CD4-positive, alpha-beta T cell (primary cell): ENCODE measurements around the gene TANGO2. TPM values are rescaled to one million over a fixed set of nuclear protein-coding genes. Genes with fewer than 3 reads are reported as not detected.
A peak's percentile ranks its signal among the peaks of the same experiment; 100 is the strongest.

Experiments
- ATAC-seq: fragments of 200-7000 bp; cut with Tn5 transposase; one replicate; pipeline ENCODE4 v1.10.0; 2022; ENCODE audit warnings: mild to moderate bottlenecking; ENCODE audit not compliant: poor library complexity
- CTCF ChIA-PET: fragments of 350-600 bp; sonication (Branson Sonifier 250); formaldehyde crosslinking; loops from one replicate; lab custom pipeline; 2021; ENCODE audit warnings: antibody characterized with exemption, inconsistent platforms; lab: Charles Lee
- POLR2A ChIA-PET: fragments of 350-600 bp; sonication (Branson Sonifier 250); formaldehyde crosslinking; loops from one replicate; lab custom pipeline; 2021; ENCODE audit warnings: antibody characterized with exemption, inconsistent platforms; lab: Charles Lee
- DNase-seq, 14 experiments: peaks; one replicate each; pipeline ENCODE4 v3.0.0-alpha.2; 2013 to 2020; ENCODE audit warnings: mixed read lengths in 2 of 14
- H3K27ac ChIP-seq, 2 donors: one replicate each; pipeline versions ENCODE4 v1.5.1 to v1.7.0; 2013; ENCODE audit warnings: low read length in 2 of 2, low read depth in 1 of 2, mild to moderate bottlenecking in 1 of 2
- H3K27me3 ChIP-seq, 2 experiments: 1 replicate in 1 of 2; 2 replicates in 1 of 2; pipeline versions ENCODE4 v1.6.1 to v1.7.0; 2013; ENCODE audit warnings: low read length in 2 of 2, control low read depth in 1 of 2, mild to moderate bottlenecking in 1 of 2, moderate library complexity in 1 of 2; ENCODE audit not compliant: insufficient read depth in 2 of 2, control insufficient read depth in 1 of 2
- H3K36me3 ChIP-seq: one replicate; pipeline ENCODE4 v1.6.1; 2013; ENCODE audit warnings: low read length, control low read depth; ENCODE audit not compliant: insufficient read depth
- H3K4me1 ChIP-seq: one replicate; pipeline ENCODE4 v1.6.1; 2013; ENCODE audit warnings: low read length, control low read depth; ENCODE audit not compliant: insufficient read depth
- H3K4me3 ChIP-seq: one replicate; pipeline ENCODE4 v1.5.1; 2013; ENCODE audit warnings: mild to moderate bottlenecking, low read length, moderate library complexity
- H3K9me3 ChIP-seq, 2 experiments: 1 replicate in 1 of 2; 2 replicates in 1 of 2; pipeline versions ENCODE4 v1.6.1 to v1.7.0; 2013; ENCODE audit warnings: low read length in 2 of 2, mild to moderate bottlenecking in 2 of 2, control low read depth in 1 of 2, moderate library complexity in 1 of 2; ENCODE audit not compliant: control insufficient read depth in 1 of 2, insufficient read depth in 1 of 2
- H3K27ac Mint-ChIP-seq: one replicate; pipeline ENCODE4 v1.8.0; 2020; ENCODE audit warnings: mixed read lengths
- H3K27me3 Mint-ChIP-seq: one replicate; pipeline ENCODE4 v1.8.0; 2021; ENCODE audit warnings: mixed read lengths
- H3K36me3 Mint-ChIP-seq: one replicate; pipeline ENCODE4 v1.8.0; 2021; ENCODE audit warnings: low read depth, mixed read lengths
- H3K4me1 Mint-ChIP-seq: one replicate; pipeline ENCODE4 v1.8.0; 2021; ENCODE audit warnings: low read depth, mixed read lengths
- H3K4me3 Mint-ChIP-seq: one replicate; pipeline ENCODE4 v1.8.0; 2020; ENCODE audit warnings: mild to moderate bottlenecking, mixed read lengths
- H3K9me3 Mint-ChIP-seq: one replicate; pipeline ENCODE4 v1.8.0; 2020; ENCODE audit warnings: mixed read lengths
- CTCF ChIP-seq: fragments of 200-600 bp; IDR thresholded peaks from one replicate; pipeline ENCODE4 v1.8.0; 2022; ENCODE audit warnings: antibody characterized with exemption, mild to moderate bottlenecking
- intact Hi-C, 2 experiments: fragments of 100-400 bp; cut with DNase I in 1 of 2; cut with micrococcal nuclease in 1 of 2; formaldehyde crosslinking; loops; one replicate each; pipeline versions ENCODE4 v1.15.1 to v1.9.0; 2023 to 2025; cut with DNase I, micrococcal nuclease
- total RNA-seq, 174 experiments: library from RNA in 2 of 174; stranded (reverse) in 2 of 174; gene quantifications; one replicate each; pipeline ENCODE4 v1.2.3 and lab custom pipeline; 2021 to 2026

TANGO2 gene
- total RNA-seq, 2 experiments from 2014 or later: 10.3 to 10.5 TPM

DNA sequence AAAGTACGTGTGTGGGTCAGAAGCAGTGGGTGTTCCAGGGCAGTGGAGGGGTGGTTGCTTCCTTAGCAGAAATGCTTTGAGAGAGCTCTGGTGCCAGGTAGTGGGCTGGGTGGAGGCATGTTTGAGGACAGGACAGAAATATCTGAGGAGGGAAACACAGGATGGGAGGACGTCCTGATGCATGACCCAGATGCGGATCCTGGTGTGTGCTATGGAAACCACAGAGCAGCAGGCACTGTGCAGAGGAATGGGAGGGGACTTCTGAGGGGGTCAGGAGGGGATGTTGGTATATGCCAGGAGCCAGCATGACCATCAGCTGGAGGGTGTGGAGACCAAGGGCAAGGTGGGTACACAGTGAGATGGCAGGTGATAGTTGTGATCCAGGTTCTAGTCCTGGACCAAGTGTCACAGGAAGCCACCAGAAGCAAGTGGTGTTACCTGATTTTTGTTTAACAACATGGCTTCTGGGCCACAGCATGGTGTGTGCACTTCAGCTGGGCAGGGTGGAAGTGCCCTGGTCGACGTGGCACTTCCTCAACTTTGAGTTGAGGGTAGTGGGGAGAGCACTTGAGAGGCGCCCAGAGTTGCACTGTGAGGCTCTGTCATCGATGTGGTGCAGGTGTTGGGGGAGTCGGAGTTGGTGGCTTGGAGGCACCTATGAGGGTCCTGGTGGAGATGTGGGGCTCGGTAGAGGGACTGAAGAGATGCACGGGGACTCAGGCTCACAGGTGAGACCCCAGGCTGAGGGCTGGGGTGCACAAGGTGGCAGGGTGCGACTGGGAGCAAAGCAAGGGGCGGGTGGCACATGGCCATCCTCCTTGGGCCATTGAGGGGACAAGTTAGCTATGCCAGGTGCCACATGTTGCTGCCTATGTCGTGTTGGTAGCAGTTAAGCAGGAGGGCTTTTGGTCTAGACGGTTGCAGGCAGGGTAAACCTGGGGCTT is 66.7 kb downstream of the TANGO2 start:
- H3K4me1 Mint-ChIP-seq: peaks cover 37% of the 10 kb centered on the region
- CTCF ChIA-PET: no interaction called here

GRCh38 chr22:20088263-20088648 is 67.3 kb downstream of the TANGO2 start:
- DNase-seq (no peak), ATAC-seq (no peak)
- Histone ChIP-seq H3K36me3 (peaks cover 77% of the 10 kb centered on the region), H3K27ac (no peak overlapping the region), H3K4me3 (no peak overlapping the region), H3K4me1 (peaks cover 39% of the 10 kb centered on the region), H3K9me3 (no peaks in the 10 kb centered on the region), H3K27me3 (no peaks in the 10 kb centered on the region)
- Mint-ChIP-seq H3K4me3 (no peak overlapping the region), H3K27me3 (no peaks in the 10 kb centered on the region), H3K9me3 (no peaks in the 10 kb centered on the region), H3K36me3 (peaks cover 77% of the 10 kb centered on the region), H3K27ac (no peak overlapping the region), H3K4me1 (peaks cover 30% of the 10 kb centered on the region)
- CTCF ChIA-PET: interaction anchor here (1.3 kb wide), 1 partner anchor 41 kb away, joined by 3 read pairs; no protein-coding TSS in a partner anchor
- intact Hi-C loops: no loop called here
- no peak for TF ChIP-seq CTCF
- POLR2A ChIA-PET: no interaction called here

More for the DNA sequence above, 66.7 kb downstream of the TANGO2 start:
- intact Hi-C loops: no loop called here
- POLR2A ChIA-PET: no interaction called here
- no peak for TF ChIP-seq CTCF
- no peaks in the 10 kb centered on the region for H3K27me3 Mint-ChIP-seq
- Histone ChIP-seq H3K4me3 (no peak overlapping the region), H3K27ac (no peak overlapping the region), H3K4me1 (peaks cover 45% of the 10 kb centered on the region), H3K27me3 (no peaks in the 10 kb centered on the region), H3K36me3 (peaks cover 74% of the 10 kb centered on the region), H3K9me3 (no peaks in the 10 kb centered on the region)
- ATAC-seq (no peak), DNase-seq (peak in 1 of 14 experiments; percentile 49)
- no peak overlapping the region for H3K4me3 Mint-ChIP-seq
- peaks cover 72% of the 10 kb centered on the region for H3K36me3 Mint-ChIP-seq
- H3K27ac Mint-ChIP-seq: no peak overlapping the region
- H3K9me3 Mint-ChIP-seq: no peaks in the 10 kb centered on the region

GRCh38 chr22:20089226-20089976 is 68.5 kb downstream of the TANGO2 start:
- peaks cover 37% of the 10 kb centered on the region for H3K4me1 ChIP-seq
- H3K36me3 ChIP-seq: peaks cover 88% of the 10 kb centered on the region
- DNase-seq: no peak
- Mint-ChIP-seq H3K27me3 (no peaks in the 10 kb centered on the region), H3K4me3 (no peak overlapping the region), H3K4me1 (peaks cover 19% of the 10 kb centered on the region), H3K9me3 (no peaks in the 10 kb centered on the region), H3K27ac (no peak overlapping the region), H3K36me3 (peaks cover 89% of the 10 kb centered on the region)
- POLR2A ChIA-PET: interaction anchor here (0.6 to 0.9 kb wide), 2 partner anchors 17 to 48 kb away, joined by 3 read pairs; no protein-coding TSS in a partner anchor
- H3K27ac ChIP-seq: no peak overlapping the region
- no peaks in the 10 kb centered on the region for H3K9me3 ChIP-seq
- no peak for ATAC-seq
- intact Hi-C loops: no loop called here
- H3K27me3 ChIP-seq: no peaks in the 10 kb centered on the region
- no peak for TF ChIP-seq CTCF
- H3K4me3 ChIP-seq: no peak overlapping the region
- CTCF ChIA-PET: interaction anchor here (1.3 kb wide), 1 partner anchor 40 kb away, joined by 3 read pairs; no protein-coding TSS in a partner anchor
